Head of caudate nucleus (tissue), 42 donors: ENCODE results near the gene ZMAT5.

Experiments used
- DNase-seq, 42 donors: peaks; one replicate each; pipeline versions ENCODE4 v3.0.0 to v3.0.0-alpha.2; 2020 to 2021; ENCODE audit warnings: mixed read lengths in 7 of 42
- intact Hi-C: fragments of 100-400 bp; cut with DNase I; formaldehyde crosslinking; loops from one replicate; pipeline ENCODE4 v1.15.0; 2022

Gene ZMAT5

GRCh38 chr22:29766632-29767170 lies at the start of gene ZMAT5:
ZMAT5 (minus strand) TSS chr22:29767007; CDS start chr22:29748544, 18,463 bp downstream.
- DNase-seq, result peak; percentile 87 to 99 (median 96)
- intact Hi-C loops, result no loop called here

- no peak for DNase-seq
- intact Hi-C loops, result no loop called here
These were observed 49.7 kb upstream of the ZMAT5 start for GRCh38 chr22:29816539-29816938.

- intact Hi-C loops, result no loop called here
- peak in 1 of 42 donors; percentile 13 for DNase-seq
These were observed 49.3 kb upstream of the ZMAT5 start for GRCh38 chr22:29816128-29816527.

GRCh38 chr22:29815580-29815979 lies 48.8 kb upstream of the ZMAT5 start:
- intact Hi-C loops, result no loop called here
- DNase-seq, result no peak

GRCh38 chr22:29814003-29814402 lies 47.2 kb upstream of the ZMAT5 start:
- intact Hi-C loops, result no loop called here
- no peak for DNase-seq

- no peak for DNase-seq
- intact Hi-C loops, result no loop called here
These were observed 46.8 kb upstream of the ZMAT5 start for GRCh38 chr22:29813563-29813962.

GRCh38 chr22:29813126-29813525 lies 46.3 kb upstream of the ZMAT5 start:
- DNase-seq, result no peak
- intact Hi-C loops, result no loop called here

GRCh38 chr22:29811377-29811776 lies 44.6 kb upstream of the ZMAT5 start:
- intact Hi-C loops, result no loop called here
- DNase-seq, result no peak

- DNase-seq, result no peak
- intact Hi-C loops, result no loop called here
These were observed 43.4 kb upstream of the ZMAT5 start for GRCh38 chr22:29810216-29810615.

- intact Hi-C loops, result no loop called here
- no peak for DNase-seq
These were observed 39.4 kb upstream of the ZMAT5 start for GRCh38 chr22:29806196-29806595.

GRCh38 chr22:29804985-29805384 lies 38.2 kb upstream of the ZMAT5 start:
- intact Hi-C loops, result no loop called here

GRCh38 chr22:29803190-29803589 lies 36.4 kb upstream of the ZMAT5 start:
- intact Hi-C loops, result no loop called here
- no peak for DNase-seq

More at GRCh38 chr22:29804985-29805384, 38.2 kb upstream of the ZMAT5 start:
- no peak for DNase-seq

- no peak for DNase-seq
- intact Hi-C loops, result no loop called here
These were observed 35.0 kb upstream of the ZMAT5 start for GRCh38 chr22:29801796-29802195.

GRCh38 chr22:29801153-29801552 lies 34.3 kb upstream of the ZMAT5 start:
- intact Hi-C loops, result no loop called here
- no peak for DNase-seq

GRCh38 chr22:29799217-29799680 lies 32.4 kb upstream of the ZMAT5 start:
- DNase-seq, result peak; percentile 39 to 93 (median 68)
- intact Hi-C loops, result no loop called here

GRCh38 chr22:29798801-29799200 lies 32.0 kb upstream of the ZMAT5 start:
- peak in 1 of 42 donors; percentile 19 for DNase-seq
- intact Hi-C loops, result no loop called here

- no peak for DNase-seq
- intact Hi-C loops, result no loop called here
These were observed 31.5 kb upstream of the ZMAT5 start for GRCh38 chr22:29798318-29798717.

GRCh38 chr22:29797351-29797750 lies 30.5 kb upstream of the ZMAT5 start:
- intact Hi-C loops, result no loop called here
- DNase-seq, result peak in 18 of 42 donors; percentile 20 to 67 (median 33)

- DNase-seq, result no peak
- intact Hi-C loops, result no loop called here
These were observed 28.9 kb upstream of the ZMAT5 start for GRCh38 chr22:29795663-29796062.

GRCh38 chr22:29793396-29793795 lies 26.6 kb upstream of the ZMAT5 start:
- no peak for DNase-seq
- intact Hi-C loops, result no loop called here

- intact Hi-C loops, result no loop called here
- no peak for DNase-seq
These were observed 23.3 kb upstream of the ZMAT5 start for GRCh38 chr22:29790061-29790460.
